ENCODE data around the gene CD37.
"Not testable (repeated sequence)": the region's sequence is repeated elsewhere in the genome, so short reads cannot be mapped to it uniquely, and the experiment has no call there.

CD37 gene

DNA sequence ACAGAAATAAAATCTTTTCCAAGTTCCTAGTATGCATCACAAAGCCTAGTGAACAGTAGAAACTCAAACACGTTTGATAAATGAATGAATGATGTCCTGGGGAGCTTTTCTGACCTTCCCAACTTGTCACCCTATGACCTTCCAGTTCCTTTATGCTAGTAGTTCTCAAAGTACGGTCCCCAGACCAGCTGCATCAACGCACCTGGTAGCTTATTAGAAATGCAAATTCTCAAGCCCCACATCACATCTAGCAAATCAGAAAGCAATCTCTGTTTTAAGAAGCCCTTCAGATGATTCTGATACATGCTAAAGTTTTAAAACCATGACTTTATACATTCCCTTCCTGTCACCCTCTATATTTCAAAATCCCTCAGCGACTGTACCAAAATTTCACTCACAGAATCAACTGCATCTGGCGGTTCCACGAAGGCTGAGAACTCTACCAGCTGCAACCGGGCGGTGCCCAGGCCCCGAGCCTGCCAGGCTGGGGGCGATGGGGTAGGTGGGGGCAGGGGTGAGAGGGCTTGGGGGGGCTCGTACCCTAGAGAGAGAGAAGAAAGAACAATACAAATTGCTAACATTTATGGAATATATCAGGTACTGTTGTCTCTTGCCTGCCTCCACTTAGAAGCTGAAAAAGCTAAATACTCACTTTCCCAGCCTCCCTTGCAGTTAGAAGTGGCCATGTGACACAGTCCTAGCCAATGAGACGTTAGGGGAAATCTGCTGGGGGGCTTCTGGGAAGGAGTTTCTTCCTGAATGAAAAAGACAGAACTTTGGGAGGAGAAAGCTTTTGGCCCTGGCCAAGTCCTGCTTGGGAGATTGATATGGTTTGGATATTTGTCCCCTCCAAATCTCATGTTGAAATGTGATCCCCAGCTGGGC is 13.3 kb downstream of the CD37 start:
- DNase-seq = no peak

GRCh38 chr19:49349567-49349966 is 14.4 kb downstream of the CD37 start:
- DNase-seq = no peak

DNA sequence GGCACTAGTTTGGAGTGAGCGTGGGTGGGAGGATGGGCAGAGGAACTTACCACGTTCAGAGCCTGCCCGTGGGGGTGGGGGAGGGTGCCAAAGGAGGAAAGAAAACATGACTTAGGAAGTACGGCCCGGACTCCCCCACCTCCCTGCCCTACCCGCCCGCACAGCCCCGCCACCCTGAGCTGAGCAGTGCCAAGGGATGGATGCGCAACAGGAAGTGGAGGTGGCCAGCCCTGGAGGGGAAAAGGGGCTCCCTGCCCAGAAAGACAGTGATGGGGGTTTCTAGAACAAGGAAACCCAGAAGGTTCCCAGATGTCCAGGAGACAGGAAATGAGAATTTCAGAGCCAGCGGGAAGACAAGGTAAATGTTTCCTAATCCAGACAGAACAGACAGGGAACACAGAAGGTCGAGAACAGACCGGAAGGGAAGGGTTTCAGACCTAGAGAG is 20.7 kb downstream of the CD37 start:
- DNase-seq = no peak

DNA sequence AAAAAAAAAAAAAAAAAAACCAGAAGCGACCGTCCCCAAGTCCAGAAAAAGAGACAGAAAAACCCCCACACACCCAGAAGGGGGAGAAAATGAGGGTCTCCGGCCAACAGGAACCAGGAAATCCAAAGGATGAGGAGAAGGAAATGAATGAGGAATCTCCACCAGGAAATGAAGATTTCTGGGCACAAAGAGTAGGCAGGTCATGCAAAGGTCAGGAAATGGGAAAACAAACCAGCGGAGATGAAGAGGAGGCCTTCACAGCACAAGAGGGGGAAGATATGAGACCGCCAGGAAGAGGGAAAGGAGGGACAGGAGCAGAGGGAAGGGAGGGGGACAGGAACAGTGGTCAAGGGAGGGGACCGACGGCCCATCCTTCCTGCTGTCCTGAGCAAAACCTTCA is 21.2 kb downstream of the CD37 start:
- no peak for DNase-seq

GRCh38 chr19:49357186-49357585 is 22.0 kb downstream of the CD37 start:
- DNase-seq = no peak

DNA sequence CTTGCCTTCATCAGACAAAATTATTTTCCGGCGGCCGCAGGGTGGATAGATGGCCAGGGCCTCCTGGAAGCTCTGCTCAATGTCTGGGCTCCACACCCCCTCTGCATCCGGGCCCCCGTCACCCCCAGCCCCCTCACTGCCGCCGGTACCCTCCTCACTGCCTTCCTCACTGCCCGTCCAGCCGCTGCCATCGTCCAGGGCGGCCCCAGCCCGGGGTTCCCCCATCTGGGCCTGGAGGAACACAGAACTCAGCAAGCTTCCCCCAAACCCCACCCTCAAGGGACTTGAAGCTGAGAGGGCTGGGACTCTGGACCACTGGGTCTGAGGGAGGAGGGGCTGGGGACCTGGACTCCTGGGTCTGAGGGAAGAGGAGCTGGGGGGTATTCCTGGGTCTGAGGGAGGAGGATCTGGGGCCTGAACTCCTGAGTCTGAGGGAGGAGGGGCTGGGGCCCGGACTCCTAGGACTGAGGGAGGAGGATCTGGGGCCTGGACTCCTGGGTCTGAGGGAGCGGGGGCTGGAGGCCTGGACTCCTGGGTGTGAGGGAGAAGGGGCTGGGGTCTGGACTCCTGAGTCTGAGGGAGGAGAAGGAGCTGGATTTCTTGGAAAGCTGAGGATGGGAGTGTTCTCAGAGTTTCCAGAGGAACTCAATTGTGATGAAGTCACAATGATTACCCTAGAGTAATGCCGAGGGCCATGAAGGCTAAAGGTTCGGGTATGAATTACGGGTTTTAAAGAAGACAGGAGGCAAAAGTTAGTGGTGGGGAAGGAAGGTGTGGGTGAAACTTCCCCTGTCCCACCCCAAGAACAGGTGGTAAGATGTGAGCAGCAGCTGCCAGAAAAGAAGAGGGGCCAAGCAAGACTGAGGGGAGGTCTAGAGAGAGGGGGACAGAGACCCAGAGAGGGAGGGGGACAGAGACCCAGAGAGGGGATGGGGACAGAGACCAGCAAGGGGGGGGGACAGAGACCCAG is 24.9 kb downstream of the CD37 start:
- DNase-seq = no peak

DNA sequence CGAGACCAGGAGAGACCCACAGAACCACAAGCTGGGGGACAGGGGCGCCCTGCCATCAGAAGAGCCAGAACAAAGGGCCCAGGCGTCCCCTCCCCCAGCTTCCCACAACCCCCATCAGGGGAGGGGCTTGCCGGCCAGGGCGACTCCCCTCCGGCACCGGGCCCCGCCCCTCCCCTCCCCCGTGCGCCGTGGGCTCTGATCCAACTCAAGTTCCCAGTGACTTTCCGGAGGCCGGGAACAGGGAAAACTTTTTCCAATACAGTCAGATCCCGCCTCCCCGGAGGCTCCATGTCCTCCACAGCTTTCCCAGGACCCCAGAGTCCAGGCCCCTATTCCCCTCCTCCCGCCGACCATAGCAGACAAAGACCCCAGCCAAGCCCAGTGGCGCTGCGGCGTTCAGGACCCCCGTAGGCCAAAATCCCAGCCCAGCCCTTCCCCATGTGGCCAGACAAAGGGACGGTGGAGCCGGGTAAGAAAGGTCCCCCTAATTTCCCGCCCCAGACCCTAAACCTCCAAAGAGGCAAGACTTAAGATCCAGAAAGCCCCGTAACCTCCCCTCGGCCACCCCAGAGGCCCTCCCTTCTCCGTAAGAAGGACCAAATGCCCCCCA is 26.3 kb downstream of the CD37 start:
- peak; percentile 37 for DNase-seq

- peak; percentile 32 for DNase-seq
Measured at GRCh38 chr19:49362048-49362928, 27.1 kb downstream of the CD37 start, which contains the start of gene TEAD2. TSS of gene TEAD2 (minus strand) at chr19:49362416. CDS start at chr19:49360075, 2,341 bp downstream.

DNA sequence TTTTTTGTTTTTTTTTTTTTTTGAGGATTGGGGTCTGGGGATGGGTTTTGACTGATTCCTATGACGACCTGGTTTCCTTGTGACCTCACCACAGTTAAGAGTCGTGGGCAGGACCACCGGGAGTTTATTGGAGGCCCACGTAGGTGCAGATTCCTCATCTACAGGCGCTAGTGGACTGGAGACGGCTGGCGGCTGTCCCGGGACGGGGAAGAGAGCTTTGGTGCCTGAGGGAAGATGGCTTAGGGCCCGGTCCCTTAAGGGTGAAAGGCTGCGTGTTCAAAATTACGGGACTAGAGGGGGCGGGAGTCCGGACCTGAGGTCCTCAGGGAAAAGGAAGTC is 27.7 kb downstream of the CD37 start:
- no peak for DNase-seq

GRCh38 chr19:49363268-49364082 is 28.3 kb downstream of the CD37 start, which contains the start of gene DKKL1:
TSS of gene DKKL1 (plus strand) at chr19:49363877. CDS start at chr19:49363999, 122 bp downstream.
- DNase-seq = peak; percentile 88

GRCh38 chr19:49364083-49364737 is 29.0 kb downstream of the CD37 start:
- DNase-seq = no peak

GRCh38 chr19:49366110-49366509 is 30.9 kb downstream of the CD37 start:
- DNase-seq = no peak

GRCh38 chr19:49368711-49369358 is 33.6 kb downstream of the CD37 start:
- no peak for DNase-seq

DNA sequence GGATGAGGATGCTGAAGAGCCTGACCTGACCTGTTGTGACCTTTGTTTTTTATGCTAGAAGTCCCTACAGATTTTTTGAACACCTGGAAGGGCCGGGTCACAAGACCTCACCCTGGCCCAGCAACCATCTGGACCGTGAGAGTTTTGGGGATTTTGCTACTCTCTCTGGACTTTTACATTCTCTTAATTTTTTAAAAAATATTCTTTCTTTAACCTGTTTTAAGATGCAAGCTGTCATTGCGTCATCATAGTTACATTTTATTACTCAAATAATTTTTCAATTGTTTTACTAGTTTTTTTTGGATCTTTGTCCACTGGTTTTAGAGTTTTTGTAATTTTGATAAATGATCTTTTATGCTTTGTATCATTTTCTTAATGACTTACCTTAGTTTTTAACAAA is 36.0 kb downstream of the CD37 start:
- DNase-seq = no peak

GRCh38 chr19:49373174-49373573 is 38.0 kb downstream of the CD37 start:
- DNase-seq = not testable (repeated sequence)

GRCh38 chr19:49374665-49375434 is 39.6 kb downstream of the CD37 start:
- DNase-seq = no peak

DNA sequence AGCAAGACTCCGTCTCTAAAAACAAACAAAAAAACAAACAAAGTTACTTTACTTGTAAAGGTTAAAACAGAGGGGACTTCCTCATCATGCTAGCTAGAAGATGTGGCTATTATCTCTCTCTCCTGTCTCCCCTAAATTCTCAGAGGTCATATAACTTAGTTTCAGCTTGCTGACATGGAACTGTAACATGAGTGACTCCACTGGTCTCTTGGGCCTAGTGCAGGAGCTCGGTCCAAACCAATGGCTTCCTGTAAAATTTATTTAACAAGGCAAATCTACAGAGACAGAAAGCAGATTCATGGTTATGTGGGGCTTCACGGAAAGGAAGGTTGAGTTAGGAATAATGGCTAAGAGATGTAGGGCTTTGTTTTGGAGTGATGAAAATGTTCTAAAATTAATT is 43.3 kb downstream of the CD37 start:
- no peak for DNase-seq

DNA sequence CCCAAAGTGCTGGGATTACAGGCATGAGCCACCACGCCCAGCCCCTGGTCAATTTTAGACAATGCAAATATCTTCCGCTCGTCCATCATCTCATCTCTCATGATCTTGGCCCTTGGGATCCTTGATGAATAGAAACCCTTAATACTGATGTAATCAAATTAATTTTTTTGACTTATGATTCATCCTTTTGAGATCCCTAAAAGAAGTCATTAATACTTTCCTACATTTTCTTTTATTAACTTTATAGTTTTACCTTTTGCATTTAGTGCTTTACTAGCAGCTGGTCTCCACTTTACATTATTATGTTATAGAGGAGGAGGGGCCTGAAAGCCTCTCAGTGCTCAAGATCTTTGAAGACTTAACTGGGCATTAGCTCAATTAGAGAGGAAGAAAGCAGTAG is 45.2 kb downstream of the CD37 start:
- DNase-seq = no peak

DNA sequence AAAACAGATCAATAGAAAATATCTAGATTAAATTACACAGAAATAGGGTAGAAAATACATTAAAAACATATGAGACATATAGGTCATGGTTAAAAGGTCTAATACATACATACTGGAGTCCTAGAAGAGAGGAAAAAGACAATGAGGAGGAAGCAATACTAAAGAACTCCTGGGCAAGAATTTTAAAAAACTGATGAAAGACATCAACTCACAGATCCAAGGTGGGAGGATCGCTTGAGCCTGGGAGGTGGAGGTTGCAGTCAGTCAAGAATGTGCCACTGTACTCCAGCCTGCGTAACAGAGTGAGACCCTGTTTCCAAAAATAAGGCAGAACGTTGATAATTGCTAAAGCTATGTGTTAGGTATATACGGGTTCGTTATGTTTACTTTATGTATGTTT is 47.4 kb downstream of the CD37 start:
- no peak for DNase-seq
